ENCODE data around the gene NAA38.

NAA38 gene

DNA sequence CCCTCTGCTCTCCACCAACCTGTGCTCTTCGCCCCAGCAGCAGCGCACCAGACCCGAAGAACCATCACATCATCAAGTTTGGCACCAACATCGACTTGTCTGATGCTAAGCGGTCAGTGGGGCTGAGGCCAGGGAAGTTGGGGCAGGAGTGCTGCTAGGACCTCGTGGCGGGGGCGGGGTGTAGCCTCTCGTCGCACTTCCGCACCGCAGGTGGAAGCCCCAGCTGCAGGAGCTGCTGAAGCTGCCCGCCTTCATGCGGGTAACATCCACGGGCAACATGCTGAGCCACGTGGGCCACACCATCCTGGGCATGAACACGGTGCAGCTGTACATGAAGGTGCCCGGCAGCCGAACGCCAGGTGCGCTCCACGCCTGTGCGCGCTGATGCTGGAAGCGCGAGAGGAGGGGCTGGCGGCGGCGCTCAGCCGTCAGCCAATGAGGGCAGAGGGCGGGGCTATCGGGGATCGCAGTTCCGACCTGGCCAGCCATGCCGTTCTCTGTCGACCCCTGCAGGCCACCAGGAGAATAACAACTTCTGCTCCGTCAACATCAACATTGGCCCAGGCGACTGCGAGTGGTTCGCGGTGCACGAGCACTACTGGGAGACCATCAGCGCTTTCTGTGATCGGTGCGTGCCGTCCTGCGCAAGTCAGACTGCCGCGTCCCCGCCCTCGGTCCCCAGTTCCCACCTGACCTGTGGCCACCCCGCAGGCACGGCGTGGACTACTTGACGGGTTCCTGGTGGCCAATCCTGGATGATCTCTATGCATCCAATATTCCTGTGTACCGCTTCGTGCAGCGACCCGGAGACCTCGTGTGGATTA is 5.7 kb downstream of the NAA38 start:
- peak; percentile 83 for DNase-seq

DNA sequence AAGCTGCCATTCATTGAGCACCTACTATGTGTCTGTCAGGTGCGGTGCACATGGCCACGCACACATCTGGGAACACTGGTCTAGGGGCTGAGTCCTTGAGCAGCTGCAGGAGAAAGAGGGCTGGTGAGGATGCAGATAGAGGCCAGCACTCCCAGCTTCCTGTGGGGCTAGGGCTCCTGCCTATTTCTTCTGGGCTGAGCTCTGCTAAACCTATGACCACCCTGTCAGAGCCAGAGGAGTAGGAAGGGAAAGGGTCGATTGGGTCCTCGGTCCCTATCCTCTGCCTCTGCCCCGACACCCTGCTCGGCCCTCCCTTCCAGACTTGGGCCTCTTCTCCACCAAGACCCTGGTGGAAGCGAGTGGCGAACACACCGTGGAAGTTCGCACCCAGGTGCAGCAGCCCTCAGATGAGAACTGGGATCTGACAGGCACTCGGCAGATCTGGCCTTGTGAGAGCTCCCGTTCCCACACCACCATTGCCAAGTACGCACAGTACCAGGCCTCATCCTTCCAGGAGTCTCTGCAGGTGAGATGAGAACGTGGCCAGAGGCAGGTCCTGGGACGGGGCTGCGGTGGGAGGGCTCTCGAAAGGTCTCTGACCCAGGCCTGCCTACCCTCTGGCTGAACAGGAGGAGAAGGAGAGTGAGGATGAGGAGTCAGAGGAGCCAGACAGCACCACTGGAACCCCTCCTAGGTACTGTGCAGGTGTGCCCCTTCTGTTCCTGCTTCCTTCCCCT is 6.5 kb downstream of the NAA38 start:
- no peak for DNase-seq

DNA sequence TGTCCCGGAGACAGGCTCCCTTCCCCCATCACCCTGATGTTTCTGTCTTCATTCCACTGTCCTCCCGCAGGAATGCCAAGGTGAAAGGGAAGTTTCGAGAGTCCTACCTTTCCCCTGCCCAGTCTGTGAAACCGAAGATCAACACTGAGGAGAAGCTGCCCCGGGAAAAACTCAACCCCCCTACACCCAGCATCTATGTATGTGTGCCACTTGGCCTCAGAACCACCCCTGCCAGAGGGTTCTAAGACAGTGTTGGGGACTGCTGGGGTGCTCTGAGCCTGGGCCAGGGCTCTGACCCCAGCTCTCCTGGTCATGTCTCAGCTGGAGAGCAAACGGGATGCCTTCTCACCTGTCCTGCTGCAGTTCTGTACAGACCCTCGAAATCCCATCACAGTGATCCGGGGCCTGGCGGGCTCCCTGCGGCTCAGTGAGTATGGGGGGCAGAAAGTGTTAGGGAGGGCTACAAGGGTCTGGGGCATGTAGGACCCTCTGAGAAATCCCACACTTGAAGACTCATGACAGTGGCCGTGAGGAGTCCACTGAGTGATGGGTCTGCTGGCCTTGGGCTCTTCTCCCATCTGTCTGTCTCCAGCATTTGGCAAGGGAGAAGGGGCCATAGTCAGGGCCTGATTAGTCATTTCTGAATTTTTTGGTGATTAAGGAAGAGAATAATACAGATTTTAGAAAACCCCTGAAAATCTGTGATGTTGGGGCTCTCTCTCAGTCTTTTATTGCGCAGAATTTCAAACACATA is 7.4 kb downstream of the NAA38 start:
- DNase-seq, result no peak

DNA sequence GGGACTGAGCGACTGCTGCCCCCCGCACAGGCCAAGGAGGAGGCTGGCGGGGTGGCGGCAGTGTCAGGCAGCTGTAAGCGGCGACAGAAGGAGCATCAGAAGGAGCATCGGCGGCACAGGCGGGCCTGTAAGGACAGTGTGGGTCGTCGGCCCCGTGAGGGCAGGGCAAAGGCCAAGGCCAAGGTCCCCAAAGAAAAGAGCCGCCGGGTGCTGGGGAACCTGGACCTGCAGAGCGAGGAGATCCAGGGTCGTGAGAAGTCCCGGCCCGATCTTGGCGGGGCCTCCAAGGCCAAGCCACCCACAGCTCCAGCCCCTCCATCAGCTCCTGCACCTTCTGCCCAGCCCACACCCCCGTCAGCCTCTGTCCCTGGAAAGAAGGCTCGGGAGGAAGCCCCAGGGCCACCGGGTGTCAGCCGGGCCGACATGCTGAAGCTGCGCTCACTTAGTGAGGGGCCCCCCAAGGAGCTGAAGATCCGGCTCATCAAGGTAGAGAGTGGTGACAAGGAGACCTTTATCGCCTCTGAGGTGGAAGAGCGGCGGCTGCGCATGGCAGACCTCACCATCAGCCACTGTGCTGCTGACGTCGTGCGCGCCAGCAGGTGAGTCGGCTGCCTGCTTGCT is 8.1 kb downstream of the NAA38 start:
- DNase-seq, result no peak

DNA sequence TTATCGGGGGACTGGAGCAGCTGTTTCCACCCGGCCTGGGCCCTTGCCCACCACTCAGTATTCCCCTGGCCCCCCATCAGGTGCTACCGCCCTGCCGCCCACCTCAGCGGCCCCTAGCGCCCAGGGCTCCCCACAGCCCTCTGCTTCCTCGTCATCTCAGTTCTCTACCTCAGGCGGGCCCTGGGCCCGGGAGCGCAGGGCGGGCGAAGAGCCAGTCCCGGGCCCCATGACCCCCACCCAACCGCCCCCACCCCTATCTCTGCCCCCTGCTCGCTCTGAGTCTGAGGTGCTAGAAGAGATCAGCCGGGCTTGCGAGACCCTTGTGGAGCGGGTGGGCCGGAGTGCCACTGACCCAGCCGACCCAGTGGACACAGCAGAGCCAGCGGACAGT is 8.6 kb downstream of the NAA38 start:
- no peak for DNase-seq

DNA sequence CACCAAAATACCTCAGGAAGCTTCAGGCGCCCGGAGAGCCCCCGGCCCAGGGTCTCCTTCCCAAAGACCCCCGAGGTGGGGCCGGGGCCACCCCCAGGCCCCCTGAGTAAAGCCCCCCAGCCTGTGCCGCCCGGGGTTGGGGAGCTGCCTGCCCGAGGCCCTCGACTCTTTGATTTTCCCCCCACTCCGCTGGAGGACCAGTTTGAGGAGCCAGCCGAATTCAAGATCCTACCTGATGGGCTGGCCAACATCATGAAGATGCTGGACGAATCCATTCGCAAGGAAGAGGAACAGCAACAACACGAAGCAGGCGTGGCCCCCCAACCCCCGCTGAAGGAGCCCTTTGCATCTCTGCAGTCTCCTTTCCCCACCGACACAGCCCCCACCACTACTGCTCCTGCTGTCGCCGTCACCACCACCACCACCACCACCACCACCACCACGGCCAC is 9.2 kb downstream of the NAA38 start:
- no peak for DNase-seq

DNA sequence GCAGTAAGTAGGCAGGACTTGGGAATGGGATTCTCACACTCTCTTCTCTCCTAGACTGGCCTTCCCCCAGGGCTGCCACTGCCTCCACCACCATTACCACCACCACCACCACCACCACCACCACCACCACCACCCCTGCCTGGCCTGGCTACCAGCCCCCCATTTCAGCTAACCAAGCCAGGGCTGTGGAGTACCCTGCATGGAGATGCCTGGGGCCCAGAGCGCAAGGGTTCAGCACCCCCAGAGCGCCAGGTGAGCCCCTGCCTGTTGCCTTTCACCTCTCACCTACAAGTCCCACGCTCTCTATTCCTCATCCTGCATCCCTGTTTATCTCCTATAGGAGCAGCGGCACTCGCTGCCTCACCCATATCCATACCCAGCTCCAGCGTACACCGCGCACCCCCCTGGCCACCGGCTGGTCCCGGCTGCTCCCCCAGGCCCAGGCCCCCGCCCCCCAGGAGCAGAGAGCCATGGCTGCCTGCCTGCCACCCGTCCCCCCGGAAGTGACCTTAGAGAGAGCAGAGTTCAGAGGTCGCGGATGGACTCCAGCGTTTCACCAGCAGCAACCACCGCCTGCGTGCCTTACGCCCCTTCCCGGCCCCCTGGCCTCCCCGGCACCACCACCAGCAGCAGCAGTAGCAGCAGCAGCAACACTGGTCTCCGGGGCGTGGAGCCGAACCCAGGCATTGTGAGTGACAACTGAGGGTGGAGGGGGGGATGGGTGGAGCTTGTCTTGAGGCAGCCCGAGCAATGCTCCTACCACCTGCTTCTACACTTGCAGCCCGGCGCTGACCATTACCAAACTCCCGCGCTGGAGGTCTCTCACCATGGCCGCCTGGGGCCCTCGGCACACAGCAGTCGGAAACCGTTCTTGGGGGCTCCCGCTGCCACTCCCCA is 10.3 kb downstream of the NAA38 start:
- DNase-seq, result no peak

DNA sequence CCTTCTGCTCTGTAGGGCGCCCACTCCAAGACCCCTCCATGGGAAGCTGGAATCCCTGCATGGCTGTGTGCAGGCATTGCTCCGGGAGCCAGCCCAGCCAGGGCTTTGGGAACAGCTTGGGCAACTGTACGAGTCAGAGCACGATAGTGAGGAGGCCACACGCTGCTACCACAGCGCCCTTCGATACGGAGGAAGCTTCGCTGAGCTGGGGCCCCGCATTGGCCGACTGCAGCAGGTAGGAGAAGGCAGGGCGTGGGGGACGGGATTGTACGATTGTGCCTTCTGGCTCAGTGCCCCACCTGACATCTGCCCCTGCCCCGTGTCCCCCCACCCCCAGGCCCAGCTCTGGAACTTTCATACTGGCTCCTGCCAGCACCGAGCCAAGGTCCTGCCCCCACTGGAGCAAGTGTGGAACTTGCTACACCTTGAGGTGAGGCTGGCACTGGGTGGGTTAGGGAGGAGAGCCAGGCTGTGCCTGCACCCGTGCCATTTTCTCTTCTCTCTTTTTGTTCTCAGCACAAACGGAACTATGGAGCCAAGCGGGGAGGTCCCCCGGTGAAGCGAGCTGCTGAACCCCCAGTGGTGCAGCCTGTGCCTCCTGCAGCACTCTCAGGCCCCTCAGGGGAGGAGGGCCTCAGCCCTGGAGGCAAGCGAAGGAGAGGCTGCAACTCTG is 11.2 kb downstream of the NAA38 start:
- no peak for DNase-seq

DNA sequence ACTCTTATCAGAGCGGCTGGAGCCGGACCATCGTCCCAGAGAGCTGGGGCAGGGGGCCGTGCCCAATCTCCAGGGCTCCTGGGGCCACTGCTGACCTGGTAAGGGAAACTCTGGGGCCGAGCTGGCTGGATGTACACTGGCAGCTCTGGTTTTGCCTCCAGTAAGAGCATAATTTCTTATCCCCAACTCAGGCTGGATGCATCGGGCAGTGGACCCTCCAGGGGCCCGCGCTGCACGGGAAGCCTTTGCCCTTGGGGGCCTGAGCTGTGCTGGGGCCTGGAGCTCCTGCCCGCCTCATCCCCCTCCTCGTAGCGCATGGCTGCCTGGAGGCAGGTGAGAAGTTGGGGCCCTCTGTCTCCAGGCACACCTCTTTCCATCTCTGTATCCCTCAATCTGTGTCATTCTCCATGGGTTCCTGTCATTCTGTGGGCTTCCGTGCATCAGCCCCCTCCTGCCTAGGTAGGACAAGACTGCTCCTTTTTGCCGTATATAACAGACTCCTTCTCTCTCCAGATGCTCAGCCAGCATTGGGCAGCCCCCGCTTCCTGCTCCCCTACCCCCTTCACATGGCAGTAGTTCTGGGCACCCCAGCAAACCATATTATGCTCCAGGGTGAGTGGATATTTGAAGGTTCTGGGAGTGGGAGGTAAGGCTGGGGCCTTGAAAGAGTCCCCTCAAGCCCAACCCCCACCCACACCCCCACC is 11.8 kb downstream of the NAA38 start:
- DNase-seq, result no peak

DNA sequence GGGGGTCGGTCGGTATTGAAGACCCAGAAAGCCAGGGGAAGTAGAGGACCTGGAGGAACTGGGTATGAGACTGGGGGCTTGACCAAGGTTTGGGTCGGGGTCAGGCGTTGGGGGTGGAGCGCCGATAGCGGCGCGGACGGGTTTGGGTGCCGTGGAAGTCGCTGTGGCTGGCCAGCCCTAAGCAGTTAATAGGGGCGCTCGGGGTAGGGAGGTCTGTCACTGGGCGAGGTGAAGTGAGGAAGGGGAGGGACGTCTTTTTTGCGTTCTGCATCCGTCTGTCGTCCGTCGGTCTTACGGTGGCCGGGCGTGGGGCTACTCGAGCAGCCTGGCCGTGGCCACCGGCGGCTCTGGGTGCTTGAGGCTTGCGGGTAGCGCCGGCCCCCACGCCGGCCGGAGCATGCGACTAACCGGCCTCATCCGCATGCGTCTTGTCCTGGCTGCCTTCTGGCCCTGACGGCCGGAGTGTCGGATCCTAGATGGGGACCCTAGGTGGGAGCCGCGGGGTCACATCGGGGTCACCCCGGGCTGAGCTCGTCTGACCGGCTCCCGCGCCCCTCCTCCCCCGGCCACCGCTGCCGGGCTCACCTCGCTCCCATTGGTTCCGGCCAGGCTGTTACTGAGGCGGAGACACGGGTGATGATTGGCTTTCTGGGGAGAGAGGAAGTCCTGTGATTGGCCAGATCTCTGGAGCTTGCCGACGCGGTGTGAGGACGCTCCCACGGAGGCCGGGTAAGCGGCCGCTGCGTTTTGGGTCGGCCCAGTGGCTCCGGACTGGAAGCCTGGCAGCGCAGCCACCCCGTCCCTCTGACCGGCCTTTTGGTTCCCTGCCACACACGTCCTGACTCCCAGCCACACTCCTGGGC is 12.8 kb downstream of the NAA38 start:
- peak; percentile 96 for DNase-seq

DNA sequence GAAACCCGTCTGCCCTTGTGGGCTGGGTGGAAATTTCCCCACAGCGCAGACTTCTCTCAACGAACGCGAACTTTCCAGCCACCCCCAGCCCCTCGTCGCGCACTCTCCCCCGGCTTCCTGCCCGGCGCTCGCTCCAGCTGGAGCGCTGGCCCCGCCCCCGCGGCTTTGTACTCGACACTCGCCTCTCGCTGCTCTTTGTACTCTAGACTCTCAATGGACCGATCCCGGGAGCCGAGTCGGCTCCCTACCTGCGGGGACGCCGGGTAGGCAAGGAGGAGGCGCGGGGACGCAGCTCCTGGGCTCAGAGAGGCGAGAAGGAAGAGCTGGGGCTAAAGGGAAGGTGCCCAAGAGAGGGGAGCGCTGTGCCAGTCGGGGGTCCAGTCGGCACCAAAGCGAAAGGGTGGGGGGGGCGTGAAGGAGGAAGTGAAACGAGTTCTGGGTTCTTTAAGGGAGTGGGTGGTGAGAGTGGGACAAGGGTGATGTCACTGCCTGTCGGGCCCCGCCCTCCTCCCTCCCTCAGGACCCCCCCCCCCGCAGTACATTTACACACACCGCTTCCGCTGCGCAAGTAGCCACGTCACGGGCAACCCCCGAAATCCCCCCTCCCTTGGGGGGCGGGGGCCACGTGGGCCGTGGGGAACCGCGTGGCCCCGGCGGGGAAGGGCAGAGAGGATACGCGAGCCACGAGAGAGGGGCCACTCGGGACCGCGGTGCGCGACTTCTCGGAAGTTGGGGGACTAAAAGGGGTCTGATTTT is 13.6 kb downstream of the NAA38 start:
- peak; percentile 95 for DNase-seq

DNA sequence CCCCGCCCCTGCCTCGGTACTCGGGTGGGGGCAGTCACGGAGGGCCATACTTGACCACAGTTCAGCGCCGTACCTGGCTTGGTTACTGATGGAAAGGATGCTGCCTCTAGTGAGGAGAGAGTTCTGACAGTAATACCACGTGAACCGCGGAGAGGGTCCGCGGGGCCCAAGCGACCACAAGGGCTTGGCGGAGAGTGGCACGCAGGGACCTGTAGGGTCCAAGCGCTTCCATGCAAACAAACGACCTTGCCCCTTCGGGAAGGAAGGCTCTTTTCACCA is 14.2 kb downstream of the NAA38 start:
- no peak for DNase-seq

DNA sequence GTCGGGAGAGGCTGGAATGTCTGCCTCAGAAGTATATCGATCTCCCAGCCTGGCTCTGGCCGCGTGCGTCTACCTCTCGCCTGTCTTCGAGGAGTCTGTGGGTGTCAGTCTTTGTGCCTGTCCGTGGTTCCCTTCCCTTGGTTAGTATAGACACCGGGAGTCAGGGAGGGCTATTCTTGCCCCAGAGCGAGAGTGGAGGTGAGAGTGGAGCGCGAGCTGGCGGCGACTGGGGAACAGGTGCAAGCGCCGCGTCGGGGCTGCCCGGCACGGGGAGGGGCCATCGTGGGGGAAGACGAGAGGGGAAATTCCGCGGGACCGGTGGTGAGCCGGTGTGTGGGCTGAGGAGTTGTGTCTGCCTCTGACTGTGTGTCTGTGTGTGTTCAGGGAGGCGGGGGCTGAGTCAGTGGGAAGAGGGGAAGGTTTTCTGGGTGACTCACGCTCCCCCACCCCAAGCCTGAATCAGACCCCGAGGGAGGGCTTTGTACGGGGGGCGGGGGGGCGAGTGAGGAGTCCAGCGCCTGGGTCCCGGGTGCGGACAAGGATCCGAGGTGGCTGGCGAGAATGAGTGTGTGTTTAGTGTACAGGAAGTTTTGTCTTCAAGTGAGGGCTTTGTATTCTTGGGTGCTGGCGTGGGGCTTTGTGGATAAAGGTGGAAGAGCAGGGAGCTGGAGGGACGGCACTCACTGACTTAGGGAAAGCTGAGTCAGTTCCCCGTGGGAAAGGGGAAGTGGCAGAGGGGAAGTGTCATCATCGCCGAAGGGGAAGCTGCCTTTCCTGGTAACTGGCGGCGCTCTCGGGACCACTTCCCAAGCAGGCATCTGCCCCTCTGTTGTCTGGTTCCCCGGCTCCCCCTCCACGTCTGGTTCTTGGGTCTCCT is 14.7 kb downstream of the NAA38 start:
- DNase-seq, result peak; percentile 99

DNA sequence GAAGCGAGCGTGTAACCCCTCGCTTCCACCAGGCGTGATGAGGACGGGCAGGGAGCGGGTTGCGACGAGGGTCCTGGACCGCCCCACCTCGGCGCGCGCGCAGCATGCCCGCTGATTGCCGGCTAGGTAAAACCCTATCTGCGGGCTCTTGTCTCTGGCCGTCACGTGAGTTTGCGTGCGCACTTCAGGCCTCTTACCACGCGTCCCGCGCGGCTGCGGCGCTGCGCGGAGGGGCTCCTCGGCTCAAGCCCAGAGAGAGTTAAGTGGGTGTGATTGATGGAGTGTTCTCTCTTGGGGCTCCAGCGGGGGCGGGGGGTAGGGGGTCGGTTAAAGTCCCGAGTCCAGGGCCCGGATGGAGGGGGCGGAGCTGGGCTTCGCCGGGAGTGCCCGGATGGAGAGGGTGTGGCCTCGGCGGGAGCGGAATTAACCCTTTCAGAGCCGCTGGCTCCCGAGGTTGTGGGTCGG is 15.4 kb downstream of the NAA38 start:
- peak; percentile 87 for DNase-seq

DNA sequence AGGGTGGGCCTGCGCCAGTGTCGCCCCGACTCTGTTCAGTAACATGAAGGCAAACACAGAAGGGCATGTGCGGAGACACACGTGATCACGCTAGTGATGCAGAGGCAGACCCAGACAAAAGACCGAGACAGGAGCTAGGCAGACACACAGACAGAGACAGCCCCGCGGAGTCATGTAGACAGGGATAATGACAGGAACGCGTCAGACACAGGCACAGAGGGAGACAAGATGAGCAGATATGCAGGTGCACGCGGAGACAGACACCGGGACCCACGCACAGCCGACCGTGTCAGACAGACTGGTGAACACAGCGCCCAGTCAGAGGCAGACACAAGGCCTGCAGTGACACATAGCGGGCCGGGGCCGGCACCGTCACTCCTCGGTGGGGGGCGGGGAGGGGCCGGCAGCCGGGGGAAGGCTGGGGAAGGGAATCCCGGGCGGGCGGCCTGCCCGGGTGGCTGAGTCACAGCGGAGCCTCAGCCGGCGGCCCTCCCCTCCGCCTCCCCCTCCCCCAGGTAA is 15.9 kb downstream of the NAA38 start:
- peak; percentile 94 for DNase-seq

DNA sequence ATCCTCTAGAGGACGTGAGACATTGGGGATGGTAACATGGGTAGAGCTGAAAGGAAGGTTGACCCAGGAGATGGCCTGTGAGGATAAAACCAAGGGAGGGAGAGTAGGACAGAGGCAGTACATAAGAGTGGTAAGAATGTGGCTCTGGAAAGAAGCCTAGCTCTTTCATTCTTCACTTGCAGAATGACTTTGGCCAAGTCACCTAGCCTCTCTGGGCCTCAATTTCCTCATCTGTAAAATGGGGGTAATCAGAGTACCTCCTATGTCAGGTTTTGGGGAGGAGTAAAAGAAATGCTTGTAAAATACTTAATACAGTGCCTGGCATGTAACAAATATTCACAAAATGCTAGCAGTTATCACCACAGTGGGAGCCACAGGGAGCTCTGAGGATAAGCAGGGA is 16.5 kb downstream of the NAA38 start:
- no peak for DNase-seq

DNA sequence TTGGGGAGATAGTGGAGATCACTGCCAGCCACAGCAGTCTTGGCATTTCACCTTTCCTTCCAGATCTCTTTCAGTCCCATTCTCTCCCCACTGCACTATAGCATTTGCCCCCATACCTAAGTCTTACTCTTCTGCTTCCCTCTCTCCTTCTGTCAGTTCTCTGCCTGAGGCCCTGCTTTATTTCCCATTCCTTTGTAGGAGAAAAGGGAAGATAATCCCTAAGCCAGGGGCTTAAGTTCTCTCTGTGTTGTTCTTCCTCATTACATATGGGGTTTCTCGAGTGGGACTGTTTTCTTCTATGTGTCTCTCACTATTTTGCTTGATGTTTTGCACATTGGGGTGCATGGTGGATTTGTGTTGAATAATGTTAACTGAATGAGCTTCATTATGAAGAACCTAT is 16.9 kb downstream of the NAA38 start:
- DNase-seq, result no peak

DNA sequence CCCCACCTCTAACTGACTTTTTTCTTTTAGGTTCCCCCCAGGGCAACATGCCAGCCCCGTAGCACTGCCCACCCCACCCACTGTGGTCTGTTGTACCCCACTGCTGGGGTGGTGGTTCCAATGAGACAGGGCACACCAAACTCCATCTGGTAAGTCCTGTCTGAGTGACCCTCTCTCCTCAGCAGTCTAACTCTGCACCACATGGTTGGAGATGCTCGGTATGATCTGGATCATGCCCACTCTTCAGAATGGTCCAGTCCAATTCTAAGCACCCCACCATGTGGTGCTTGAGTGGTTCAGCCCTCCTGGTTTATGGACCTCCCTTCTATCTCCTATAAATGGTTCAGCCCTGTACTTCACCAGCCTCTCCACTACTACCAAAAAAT is 17.5 kb downstream of the NAA38 start:
- peak; percentile 36 for DNase-seq
